ENCODE measurements around the gene IRAK2. TPM values are rescaled to one million over a fixed set of nuclear protein-coding genes. Genes with fewer than 3 reads are reported as not detected.

IRAK2 gene
- total and polyA plus RNA-seq, 2 donors (not counting 3 experiments of a cell fraction or from before 2014, with no cell fraction given), result 7.9 to 10.0 TPM

DNA sequence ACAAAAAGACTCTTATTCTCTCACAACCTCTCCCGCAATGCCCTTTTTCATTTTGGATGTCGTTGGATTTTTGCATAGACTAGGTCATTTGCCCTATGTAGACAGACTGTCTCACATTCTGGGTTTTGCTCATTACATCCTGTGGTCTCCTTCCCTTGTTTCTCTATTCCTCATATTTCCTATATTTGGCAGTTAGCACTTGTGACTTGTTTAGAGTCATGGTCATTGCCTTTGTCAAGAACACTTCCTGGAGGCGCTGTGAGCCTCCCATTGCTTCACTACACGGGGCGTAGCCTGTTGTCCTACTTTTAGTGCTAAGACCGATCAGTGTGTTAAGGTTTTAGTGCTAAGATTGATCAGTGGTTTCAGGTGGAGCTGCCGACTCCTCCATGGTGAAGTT lies 67.4 kb downstream of the IRAK2 start:
- intact Hi-C loops (cut with micrococcal nuclease) (no loop called here), dilution Hi-C loops (cut with MboI; ENCODE audit: extremely low pct_ligation_motif_present, low sequenced_read_pairs) (no loop called here)
- ChIA-PET CTCF (no interaction called here), POLR2A (no interaction called here)
- no TSS peak for BruUV-seq (replicated peaks)
- no peak overlapping the region for H3K4me2 ChIP-seq (ENCODE audit: insufficient read depth, low read length)
- no peaks in the 10 kb centered on the region for H3K27me3 ChIP-seq (ENCODE audit: control insufficient read depth in 2 of 2, insufficient read depth in 2 of 2, low read length in 2 of 2)
- TF ChIP-seq MYC (IDR thresholded peaks at IDR 0.05; ENCODE audit: low read depth, low read length) (no peak), FOS (IDR thresholded peaks at IDR 0.05; ENCODE audit: borderline replicate concordance, insufficient read depth, low read length) (no peak), POLR2AphosphoS5 (IDR thresholded peaks at IDR 0.05; ENCODE audit: insufficient read depth, low read depth, low read length) (no peak), JUN (IDR thresholded peaks at IDR 0.05; ENCODE audit: borderline replicate concordance, insufficient read depth, insufficient read length, low read depth) (no peak), GATA2 (IDR thresholded peaks at IDR 0.05; ENCODE audit: insufficient read depth, insufficient read length, low read depth, low read length) (no peak), EZH2 (IDR thresholded peaks at IDR 0.05; ENCODE audit: borderline replicate concordance, low read depth, low read length, severe bottlenecking) (no peak), POLR2A (IDR thresholded peaks at IDR 0.05; ENCODE audit: low read depth, low read length) (no peak)
- TF ChIP-seq, protein P1, sequence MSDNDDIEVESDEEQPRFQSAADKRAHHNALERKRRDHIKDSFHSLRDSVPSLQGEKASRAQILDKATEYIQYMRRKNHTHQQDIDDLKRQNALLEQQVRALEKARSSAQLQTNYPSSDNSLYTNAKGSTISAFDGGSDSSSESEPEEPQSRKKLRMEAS (IDR thresholded peaks at IDR 0.05; ENCODE audit: insufficient read depth, insufficient read length), result no peak
- TF ChIP-seq, protein P2, sequence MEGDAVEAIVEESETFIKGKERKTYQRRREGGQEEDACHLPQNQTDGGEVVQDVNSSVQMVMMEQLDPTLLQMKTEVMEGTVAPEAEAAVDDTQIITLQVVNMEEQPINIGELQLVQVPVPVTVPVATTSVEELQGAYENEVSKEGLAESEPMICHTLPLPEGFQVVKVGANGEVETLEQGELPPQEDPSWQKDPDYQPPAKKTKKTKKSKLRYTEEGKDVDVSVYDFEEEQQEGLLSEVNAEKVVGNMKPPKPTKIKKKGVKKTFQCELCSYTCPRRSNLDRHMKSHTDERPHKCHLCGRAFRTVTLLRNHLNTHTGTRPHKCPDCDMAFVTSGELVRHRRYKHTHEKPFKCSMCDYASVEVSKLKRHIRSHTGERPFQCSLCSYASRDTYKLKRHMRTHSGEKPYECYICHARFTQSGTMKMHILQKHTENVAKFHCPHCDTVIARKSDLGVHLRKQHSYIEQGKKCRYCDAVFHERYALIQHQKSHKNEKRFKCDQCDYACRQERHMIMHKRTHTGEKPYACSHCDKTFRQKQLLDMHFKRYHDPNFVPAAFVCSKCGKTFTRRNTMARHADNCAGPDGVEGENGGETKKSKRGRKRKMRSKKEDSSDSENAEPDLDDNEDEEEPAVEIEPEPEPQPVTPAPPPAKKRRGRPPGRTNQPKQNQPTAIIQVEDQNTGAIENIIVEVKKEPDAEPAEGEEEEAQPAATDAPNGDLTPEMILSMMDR (IDR thresholded peaks at IDR 0.05; ENCODE audit: extremely low read depth in 1 of 2, insufficient read depth in 1 of 2, low read depth in 1 of 2, low read length in 2 of 2), result no peak
- FAIRE-seq (no peak), DNase-seq (ENCODE audit: low read depth, low spot score) (no peak)
- H3K27ac ChIP-seq (ENCODE audit: insufficient read depth, low read depth, low read length), result no peak overlapping the region
- no peak overlapping the region for H3K4me3 ChIP-seq (replicated peaks in 1 of 3; ENCODE audit: insufficient read depth in 1 of 3, low read depth in 1 of 3, low read length in 3 of 3)
- no peak overlapping the region for H2AFZ ChIP-seq (ENCODE audit: low read depth, low read length)
- H3K9me3 ChIP-seq (replicated peaks; ENCODE audit: control insufficient read depth, insufficient read depth, low read length), result no peaks in the 10 kb centered on the region
- H3K9ac ChIP-seq (replicated peaks; ENCODE audit: extremely low read depth, insufficient read depth, low read length), result no peak overlapping the region
- H3K4me1 ChIP-seq (ENCODE audit: control insufficient read depth, extremely low read depth, insufficient read depth, low read length), result peaks cover 17% of the 10 kb centered on the region
- H3K9me1 ChIP-seq (replicated peaks; ENCODE audit: control insufficient read depth, extremely low read depth, insufficient read depth, low read length), result no peaks in the 10 kb centered on the region
- H3K79me2 ChIP-seq (ENCODE audit: control insufficient read depth, insufficient read depth, low read length), result no peaks in the 10 kb centered on the region
- H3K36me3 ChIP-seq (ENCODE audit: control insufficient read depth in 2 of 2, extremely low read depth in 1 of 2, insufficient read depth in 2 of 2, low read length in 2 of 2), result peaks cover 2 to 6% of the 10 kb centered on the region in 2 experiments
- no peaks in the 10 kb centered on the region for H4K20me1 ChIP-seq (replicated peaks; ENCODE audit: control insufficient read depth, extremely low read depth, insufficient read depth, low read length)
